ENCODE measurements around the gene TTC5.
"Not testable (repeated sequence)": the region's sequence is repeated elsewhere in the genome, so short reads cannot be mapped to it uniquely, and the experiment has no call there.

- TF ChIP-seq CTCF, EP300 (IDR thresholded peaks at IDR 0.05): not testable (repeated sequence)
Measured at GRCh38 chr14:20281998-20282397, 23.8 kb downstream of the TTC5 start.

All from ovary (tissue), 3 donors.